Measurements from ENCODE around the gene MROH9.

The MROH9 gene

GRCh38 chr1:171107969-171108368 is 172.6 kb downstream of the MROH9 start:
- no peak for DNase-seq

GRCh38 chr1:171109966-171110365 is 174.6 kb downstream of the MROH9 start:
- ATAC-seq (ENCODE audit: insufficient read depth, low read depth) (no peak), DNase-seq (no peak)
- Histone ChIP-seq H2AFZ (ENCODE audit: low read depth, low read length) (no peak overlapping the region), H3K9ac (ENCODE audit: low read depth, low read length) (no peak overlapping the region), H3K9me3 (ENCODE audit: insufficient read depth, low read length, severe bottlenecking) (no peaks in the 10 kb centered on the region), H3K27me3 (ENCODE audit: insufficient read depth, low read length, poor library complexity) (peaks cover 5% of the 10 kb centered on the region), H3K36me3 (ENCODE audit: insufficient read depth, low read length) (no peaks in the 10 kb centered on the region), H3K4me2 (ENCODE audit: insufficient read depth, low read length) (no peak overlapping the region), H3K79me2 (ENCODE audit: insufficient read depth, low read length) (no peaks in the 10 kb centered on the region), H3K4me3 (ENCODE audit: low read depth in 1 of 2, low read length in 2 of 2) (no peak overlapping the region), H4K20me1 (ENCODE audit: insufficient read depth, low read length) (no peaks in the 10 kb centered on the region), H3K27ac (ENCODE audit: low read length) (no peak overlapping the region), H3K4me1 (ENCODE audit: insufficient read depth, low read length) (no peaks in the 10 kb centered on the region)
- TF ChIP-seq EZH2 (IDR thresholded peaks at IDR 0.05; ENCODE audit: borderline replicate concordance, low read depth, low read length, severe bottlenecking) (no peak), CTCF (IDR thresholded peaks at IDR 0.05; ENCODE audit: borderline replicate concordance, extremely low read depth, low read length, poor library complexity, severe bottlenecking) (no peak)

More at GRCh38 chr1:171107969-171108368, 172.6 kb downstream of the MROH9 start:
- Histone ChIP-seq H2AFZ (ENCODE audit: low read depth, low read length) (no peak overlapping the region), H4K20me1 (ENCODE audit: insufficient read depth, low read length) (no peaks in the 10 kb centered on the region), H3K36me3 (ENCODE audit: insufficient read depth, low read length) (no peaks in the 10 kb centered on the region), H3K4me2 (ENCODE audit: insufficient read depth, low read length) (no peak overlapping the region), H3K27ac (ENCODE audit: low read length) (no peak overlapping the region), H3K9me3 (ENCODE audit: insufficient read depth, low read length, severe bottlenecking) (no peaks in the 10 kb centered on the region), H3K27me3 (ENCODE audit: insufficient read depth, low read length, poor library complexity) (no peaks in the 10 kb centered on the region), H3K79me2 (ENCODE audit: insufficient read depth, low read length) (no peaks in the 10 kb centered on the region), H3K4me1 (ENCODE audit: insufficient read depth, low read length) (no peaks in the 10 kb centered on the region), H3K4me3 (ENCODE audit: low read depth in 1 of 2, low read length in 2 of 2) (no peak overlapping the region), H3K9ac (ENCODE audit: low read depth, low read length) (no peak overlapping the region)
- no peak for ATAC-seq (ENCODE audit: insufficient read depth, low read depth)
- no peak for TF ChIP-seq CTCF (IDR thresholded peaks at IDR 0.05; ENCODE audit: borderline replicate concordance, extremely low read depth, low read length, poor library complexity, severe bottlenecking)
- TF ChIP-seq EZH2 (IDR thresholded peaks at IDR 0.05; ENCODE audit: borderline replicate concordance, low read depth, low read length, severe bottlenecking), result no peak

GRCh38 chr1:171110621-171111326 is 175.4 kb downstream of the MROH9 start:
- Histone ChIP-seq H3K27ac (ENCODE audit: low read length) (no peak overlapping the region), H3K4me1 (ENCODE audit: insufficient read depth, low read length) (no peaks in the 10 kb centered on the region), H4K20me1 (ENCODE audit: insufficient read depth, low read length) (no peaks in the 10 kb centered on the region), H3K4me2 (ENCODE audit: insufficient read depth, low read length) (no peak overlapping the region), H3K27me3 (ENCODE audit: insufficient read depth, low read length, poor library complexity) (peaks cover 6% of the 10 kb centered on the region), H3K4me3 (ENCODE audit: low read depth in 1 of 2, low read length in 2 of 2) (no peak overlapping the region), H3K9ac (ENCODE audit: low read depth, low read length) (no peak overlapping the region), H3K36me3 (ENCODE audit: insufficient read depth, low read length) (no peaks in the 10 kb centered on the region), H3K9me3 (ENCODE audit: insufficient read depth, low read length, severe bottlenecking) (no peaks in the 10 kb centered on the region), H3K79me2 (ENCODE audit: insufficient read depth, low read length) (no peaks in the 10 kb centered on the region), H2AFZ (ENCODE audit: low read depth, low read length) (no peak overlapping the region)
- ATAC-seq (ENCODE audit: insufficient read depth, low read depth) (no peak), DNase-seq (no peak)
- no peak for TF ChIP-seq EZH2 (IDR thresholded peaks at IDR 0.05; ENCODE audit: borderline replicate concordance, low read depth, low read length, severe bottlenecking)
- no peak for TF ChIP-seq CTCF (IDR thresholded peaks at IDR 0.05; ENCODE audit: borderline replicate concordance, extremely low read depth, low read length, poor library complexity, severe bottlenecking)

All from DND-41 (cell line).